ENCODE measurements around the gene HGFAC.

The HGFAC gene

DNA sequence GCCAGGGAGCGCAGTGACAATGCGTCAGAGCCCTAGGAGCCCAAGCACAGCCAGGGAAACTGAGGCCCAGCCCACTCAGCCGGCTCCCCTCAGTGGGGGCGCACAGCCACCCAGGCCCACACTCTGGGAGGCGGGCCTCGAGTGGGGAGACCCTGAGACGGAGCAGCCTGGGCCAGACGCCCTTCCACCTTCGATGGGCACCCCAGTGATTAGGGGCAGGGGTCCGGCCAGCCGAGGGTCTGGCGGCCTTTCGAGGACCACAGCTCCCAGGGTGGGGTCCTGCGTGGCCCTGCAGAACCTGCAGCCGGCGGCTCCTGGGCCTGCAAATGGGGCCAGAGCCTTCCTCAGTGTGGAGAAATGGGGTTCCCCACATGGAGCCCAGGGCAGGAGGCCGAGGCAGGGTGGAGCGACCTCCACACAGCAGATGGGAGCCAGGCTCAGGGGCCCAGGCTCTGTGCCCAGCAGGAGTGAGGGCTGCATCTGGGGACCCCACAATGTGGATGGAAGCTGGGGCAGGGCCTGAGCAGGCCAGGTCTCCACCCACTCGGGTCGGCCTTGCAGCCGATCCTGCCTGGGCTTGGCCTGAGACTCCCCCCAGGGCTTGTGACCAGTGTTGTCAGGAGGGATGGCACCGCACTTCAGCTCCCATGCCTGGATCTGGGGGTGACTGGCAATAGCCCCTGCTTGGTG, 5.0 kb downstream of the HGFAC start:
- H3K36me3 ChIP-seq (replicated peaks; ENCODE audit: low read depth, low read length): no peaks in the 10 kb centered on the region
- H3K9ac ChIP-seq (ENCODE audit: low read length): no peak overlapping the region
- H3K9me3 ChIP-seq (ENCODE audit: insufficient read depth, low read length): no peaks in the 10 kb centered on the region
- no peaks in the 10 kb centered on the region for H3K4me1 ChIP-seq (ENCODE audit: low read length)
- no peaks in the 10 kb centered on the region for H3K79me2 ChIP-seq (ENCODE audit: low read length)
- H3K27me3 ChIP-seq (ENCODE audit: low read depth, low read length): no peaks in the 10 kb centered on the region
- TF ChIP-seq, protein P1, sequence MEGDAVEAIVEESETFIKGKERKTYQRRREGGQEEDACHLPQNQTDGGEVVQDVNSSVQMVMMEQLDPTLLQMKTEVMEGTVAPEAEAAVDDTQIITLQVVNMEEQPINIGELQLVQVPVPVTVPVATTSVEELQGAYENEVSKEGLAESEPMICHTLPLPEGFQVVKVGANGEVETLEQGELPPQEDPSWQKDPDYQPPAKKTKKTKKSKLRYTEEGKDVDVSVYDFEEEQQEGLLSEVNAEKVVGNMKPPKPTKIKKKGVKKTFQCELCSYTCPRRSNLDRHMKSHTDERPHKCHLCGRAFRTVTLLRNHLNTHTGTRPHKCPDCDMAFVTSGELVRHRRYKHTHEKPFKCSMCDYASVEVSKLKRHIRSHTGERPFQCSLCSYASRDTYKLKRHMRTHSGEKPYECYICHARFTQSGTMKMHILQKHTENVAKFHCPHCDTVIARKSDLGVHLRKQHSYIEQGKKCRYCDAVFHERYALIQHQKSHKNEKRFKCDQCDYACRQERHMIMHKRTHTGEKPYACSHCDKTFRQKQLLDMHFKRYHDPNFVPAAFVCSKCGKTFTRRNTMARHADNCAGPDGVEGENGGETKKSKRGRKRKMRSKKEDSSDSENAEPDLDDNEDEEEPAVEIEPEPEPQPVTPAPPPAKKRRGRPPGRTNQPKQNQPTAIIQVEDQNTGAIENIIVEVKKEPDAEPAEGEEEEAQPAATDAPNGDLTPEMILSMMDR (IDR thresholded peaks at IDR 0.05; ENCODE audit: low read depth, low read length): no peak
- TF ChIP-seq EZH2phosphoT487 (IDR thresholded peaks at IDR 0.05; ENCODE audit: low read depth): no peak
- no peak overlapping the region for H3K4me2 ChIP-seq (ENCODE audit: low read length)
- H3K4me3 ChIP-seq (ENCODE audit: low read length): no peak overlapping the region
- H2AFZ ChIP-seq (ENCODE audit: low read depth, low read length): no peak overlapping the region
- no peaks in the 10 kb centered on the region for H4K20me1 ChIP-seq (ENCODE audit: insufficient read depth, low read length)
- H3K27ac ChIP-seq (ENCODE audit: low read length): no peak overlapping the region

DNA sequence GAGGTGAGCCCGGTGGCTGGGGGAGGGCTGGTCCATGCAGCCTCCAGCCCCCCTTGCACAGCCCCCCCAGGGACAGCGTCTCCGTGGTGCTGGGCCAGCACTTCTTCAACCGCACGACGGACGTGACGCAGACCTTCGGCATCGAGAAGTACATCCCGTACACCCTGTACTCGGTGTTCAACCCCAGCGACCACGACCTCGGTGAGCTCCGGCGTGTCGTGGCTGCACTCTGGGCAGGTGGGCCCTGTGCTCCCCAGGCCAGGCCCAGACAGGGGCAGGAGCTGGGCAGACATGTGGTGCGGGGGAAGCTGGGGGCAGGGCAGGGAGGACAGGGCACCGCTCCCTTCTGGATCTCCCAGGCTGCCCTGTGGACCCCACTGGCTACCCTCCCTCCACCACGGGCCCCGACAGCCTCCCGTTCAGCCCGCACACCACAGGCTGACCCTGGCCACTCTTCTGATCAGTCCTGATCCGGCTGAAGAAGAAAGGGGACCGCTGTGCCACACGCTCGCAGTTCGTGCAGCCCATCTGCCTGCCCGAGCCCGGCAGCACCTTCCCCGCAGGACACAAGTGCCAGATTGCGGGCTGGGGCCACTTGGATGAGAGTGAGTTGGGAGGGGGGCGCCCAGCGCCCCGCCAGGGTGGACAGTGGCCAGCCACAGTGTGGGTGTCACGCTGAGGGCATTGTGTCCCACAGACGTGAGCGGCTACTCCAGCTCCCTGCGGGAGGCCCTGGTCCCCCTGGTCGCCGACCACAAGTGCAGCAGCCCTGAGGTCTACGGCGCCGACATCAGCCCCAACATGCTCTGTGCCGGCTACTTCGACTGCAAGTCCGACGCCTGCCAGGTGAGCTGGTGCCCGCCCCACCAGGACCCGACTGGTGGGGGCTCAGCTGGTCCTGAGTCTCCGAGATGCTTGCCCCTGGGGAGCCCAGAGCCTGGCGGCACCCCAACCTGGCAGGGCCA, 5.9 kb downstream of the HGFAC start:
- Histone ChIP-seq H3K4me2 (ENCODE audit: low read length) (no peak overlapping the region), H3K9ac (ENCODE audit: low read length) (no peak overlapping the region), H3K36me3 (replicated peaks; ENCODE audit: low read depth, low read length) (no peaks in the 10 kb centered on the region), H3K79me2 (ENCODE audit: low read length) (no peaks in the 10 kb centered on the region), H3K27me3 (ENCODE audit: low read depth, low read length) (no peaks in the 10 kb centered on the region), H3K9me3 (ENCODE audit: insufficient read depth, low read length) (no peaks in the 10 kb centered on the region), H3K4me3 (ENCODE audit: low read length) (no peak overlapping the region), H2AFZ (ENCODE audit: low read depth, low read length) (no peak overlapping the region), H3K4me1 (ENCODE audit: low read length) (no peaks in the 10 kb centered on the region), H3K27ac (ENCODE audit: low read length) (no peak overlapping the region), H4K20me1 (ENCODE audit: insufficient read depth, low read length) (no peaks in the 10 kb centered on the region)
- no peak for TF ChIP-seq EZH2phosphoT487 (IDR thresholded peaks at IDR 0.05; ENCODE audit: low read depth)
- TF ChIP-seq, protein P1 (IDR thresholded peaks at IDR 0.05; ENCODE audit: low read depth, low read length): no peak

DNA sequence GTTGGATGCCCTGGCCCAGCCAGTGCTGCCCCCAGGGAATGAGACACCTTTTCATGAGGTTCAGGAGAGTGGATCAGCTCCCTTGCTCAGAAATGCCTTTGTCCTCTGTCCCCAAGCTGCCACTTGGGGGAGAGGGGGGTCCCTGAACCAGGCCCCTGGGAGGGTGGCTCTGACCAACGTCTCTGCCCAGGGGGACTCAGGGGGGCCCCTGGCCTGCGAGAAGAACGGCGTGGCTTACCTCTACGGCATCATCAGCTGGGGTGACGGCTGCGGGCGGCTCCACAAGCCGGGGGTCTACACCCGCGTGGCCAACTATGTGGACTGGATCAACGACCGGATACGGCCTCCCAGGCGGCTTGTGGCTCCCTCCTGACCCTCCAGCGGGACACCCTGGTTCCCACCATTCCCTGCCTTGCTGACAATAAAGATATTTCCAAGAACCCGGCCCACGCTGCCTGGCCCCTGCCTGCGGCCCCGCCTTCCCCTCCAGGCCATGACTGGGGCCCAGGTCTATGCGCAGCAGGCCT, 7.3 kb downstream of the HGFAC start:
- no peak for TF ChIP-seq EZH2phosphoT487 (IDR thresholded peaks at IDR 0.05; ENCODE audit: low read depth)
- TF ChIP-seq, protein P1 (IDR thresholded peaks at IDR 0.05; ENCODE audit: low read depth, low read length): no peak
- no peaks in the 10 kb centered on the region for H4K20me1 ChIP-seq (ENCODE audit: insufficient read depth, low read length)
- peaks cover 6% of the 10 kb centered on the region; the same call in 1 of the 2 replicates for H3K27me3 ChIP-seq (ENCODE audit: low read depth, low read length)
- no peak overlapping the region for H3K4me2 ChIP-seq (ENCODE audit: low read length)
- no peak overlapping the region for H3K4me3 ChIP-seq (ENCODE audit: low read length)
- no peak overlapping the region for H2AFZ ChIP-seq (ENCODE audit: low read depth, low read length)
- H3K9ac ChIP-seq (ENCODE audit: low read length): no peak overlapping the region
- H3K4me1 ChIP-seq (ENCODE audit: low read length): no peaks in the 10 kb centered on the region
- no peaks in the 10 kb centered on the region for H3K9me3 ChIP-seq (ENCODE audit: insufficient read depth, low read length)
- H3K36me3 ChIP-seq (replicated peaks; ENCODE audit: low read depth, low read length): no peaks in the 10 kb centered on the region
- H3K27ac ChIP-seq (ENCODE audit: low read length): no peak overlapping the region
- H3K79me2 ChIP-seq (ENCODE audit: low read length): no peaks in the 10 kb centered on the region
